ENCODE data around the gene U2AF1.
"Not testable (repeated sequence)": the region's sequence is repeated elsewhere in the genome, so short reads cannot be mapped to it uniquely, and the experiment has no call there.

Gene U2AF1

GRCh38 chr21:43106965-43107793, at the start of gene U2AF1:
TSS of gene U2AF1 (minus strand) at chr21:43107570. CDS start at chr21:43107494, 76 bp downstream.
- not testable (repeated sequence) for DNase-seq

- DNase-seq = not testable (repeated sequence)
These were observed 46.2 kb upstream of the U2AF1 start for GRCh38 chr21:43153601-43154000.

- not testable (repeated sequence) for DNase-seq
These were observed 42.0 kb upstream of the U2AF1 start for GRCh38 chr21:43149344-43149743.

GRCh38 chr21:43147999-43148398, 40.6 kb upstream of the U2AF1 start:
- DNase-seq = not testable (repeated sequence)

GRCh38 chr21:43146637-43147036, 39.3 kb upstream of the U2AF1 start:
- DNase-seq = not testable (repeated sequence)

GRCh38 chr21:43141407-43141806, 34.0 kb upstream of the U2AF1 start:
- DNase-seq = not testable (repeated sequence)

- DNase-seq = not testable (repeated sequence)
These were observed 31.6 kb upstream of the U2AF1 start for GRCh38 chr21:43138944-43139343.

GRCh38 chr21:43134520-43134919, 27.1 kb upstream of the U2AF1 start:
- not testable (repeated sequence) for DNase-seq

GRCh38 chr21:43130094-43130493, 22.7 kb upstream of the U2AF1 start:
- not testable (repeated sequence) for DNase-seq

- DNase-seq = not testable (repeated sequence)
These were observed 8.6 kb upstream of the U2AF1 start for GRCh38 chr21:43115956-43116355.

GRCh38 chr21:43114483-43114882, 7.1 kb upstream of the U2AF1 start:
- not testable (repeated sequence) for DNase-seq

- not testable (repeated sequence) for DNase-seq
These were observed 1.6 kb upstream of the U2AF1 start for GRCh38 chr21:43109006-43109405.

GRCh38 chr21:43108177-43108576, 807 bp upstream of the U2AF1 start:
- DNase-seq = not testable (repeated sequence)

GRCh38 chr21:43107794-43108137, 396 bp upstream of the U2AF1 start:
- not testable (repeated sequence) for DNase-seq

- DNase-seq = not testable (repeated sequence)
These were observed 2.7 kb downstream of the U2AF1 start for GRCh38 chr21:43104642-43105041.

GRCh38 chr21:43102281-43102680, 5.1 kb downstream of the U2AF1 start:
- not testable (repeated sequence) for DNase-seq

- DNase-seq = not testable (repeated sequence)
These were observed 5.7 kb downstream of the U2AF1 start for GRCh38 chr21:43101676-43102075.

- not testable (repeated sequence) for DNase-seq
These were observed 6.4 kb downstream of the U2AF1 start for GRCh38 chr21:43101000-43101399.

GRCh38 chr21:43091979-43092614, 15.3 kb downstream of the U2AF1 start:
- not testable (repeated sequence) for DNase-seq

GRCh38 chr21:43090947-43091346, 16.4 kb downstream of the U2AF1 start:
- not testable (repeated sequence) for DNase-seq

GRCh38 chr21:43089463-43089862, 17.9 kb downstream of the U2AF1 start:
- not testable (repeated sequence) for DNase-seq

- DNase-seq = not testable (repeated sequence)
These were observed 24.6 kb downstream of the U2AF1 start for GRCh38 chr21:43082587-43083300.

GRCh38 chr21:43076643-43077042, 30.7 kb downstream of the U2AF1 start:
- DNase-seq = not testable (repeated sequence)
